Measurements from ENCODE around the gene ARHGAP24. TPM values are rescaled to one million over a fixed set of nuclear protein-coding genes. Genes with fewer than 3 reads are reported as not detected.
"Not testable (repeated sequence)": the region's sequence is repeated elsewhere in the genome, so short reads cannot be mapped to it uniquely, and the experiment has no call there.

Gene ARHGAP24
- total RNA-seq, 1 donor from 2014 or later: 124 TPM

- no peak for DNase-seq (ENCODE audit: low spot score)
Measured at GRCh38 chr4:85482010-85482738, 7.2 kb downstream of the ARHGAP24 start.

DNA sequence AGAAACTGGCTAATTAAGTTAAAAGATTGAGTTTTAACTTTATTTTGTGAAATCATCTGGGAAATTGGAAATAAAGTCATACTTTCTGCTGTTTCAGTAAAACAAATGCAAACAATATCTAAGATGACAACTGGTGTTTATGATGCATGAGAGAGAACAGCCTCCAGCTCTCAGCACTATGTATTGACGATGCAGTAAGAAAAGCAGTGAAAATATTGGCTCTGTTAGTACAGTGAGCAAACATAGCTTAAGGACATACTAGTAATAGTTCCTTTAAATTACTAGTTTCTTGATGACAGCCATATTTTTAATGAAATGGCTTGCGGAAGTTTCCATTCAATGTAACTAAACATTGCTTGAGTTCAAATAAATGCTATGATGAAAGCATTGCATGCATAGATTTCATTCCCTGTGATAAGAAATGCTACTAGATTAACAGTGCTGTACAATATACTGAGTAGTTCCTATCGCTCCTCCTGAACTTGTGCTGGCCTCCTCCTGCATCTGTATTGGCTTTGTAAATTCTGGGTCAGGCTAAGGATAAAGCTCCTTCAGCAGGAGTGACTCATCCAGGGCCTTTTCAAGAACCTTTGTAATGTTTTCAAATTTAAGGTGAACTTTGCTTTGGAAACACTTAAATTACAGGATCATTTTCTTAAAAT lies 11.6 kb downstream of the ARHGAP24 start:
- DNase-seq (ENCODE audit: low spot score): peak; percentile 84

- DNase-seq (ENCODE audit: low spot score): no peak
Measured at GRCh38 chr4:85488416-85488815, 13.5 kb downstream of the ARHGAP24 start.

DNA sequence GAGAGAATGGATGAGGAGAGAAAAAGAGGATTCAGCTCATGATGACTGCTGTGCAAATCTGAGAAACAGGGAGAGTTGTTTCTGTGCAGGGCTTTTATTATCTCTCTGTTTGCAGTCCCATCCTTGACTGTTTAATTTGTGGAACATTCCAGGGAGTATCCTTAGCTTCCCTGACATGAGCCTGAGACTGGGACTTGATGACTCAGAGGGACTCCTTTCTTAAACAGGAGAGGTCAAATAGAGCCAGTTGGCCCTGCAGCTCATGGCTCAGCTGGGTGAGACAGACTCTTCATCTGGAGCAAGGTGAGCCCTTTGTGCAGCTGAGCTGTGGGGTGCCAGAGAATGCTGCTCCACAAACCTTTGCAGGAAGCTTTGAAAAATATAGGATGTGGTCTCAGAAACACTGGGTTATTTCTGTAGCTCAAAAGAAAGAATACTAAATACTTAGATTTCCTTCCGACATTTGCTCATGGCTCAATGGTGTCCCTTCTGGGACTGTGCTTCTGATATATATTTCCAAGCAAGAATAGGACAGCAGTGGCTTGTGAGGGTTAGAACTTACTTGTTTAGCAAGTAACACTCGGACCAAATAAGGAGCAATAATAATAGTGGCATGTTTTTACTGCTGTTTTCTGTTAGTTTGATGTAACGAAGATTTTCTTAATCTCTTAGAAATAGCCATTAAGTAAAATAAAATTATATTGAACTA lies 14.5 kb downstream of the ARHGAP24 start:
- peak; percentile 53 for DNase-seq (ENCODE audit: low spot score)

DNA sequence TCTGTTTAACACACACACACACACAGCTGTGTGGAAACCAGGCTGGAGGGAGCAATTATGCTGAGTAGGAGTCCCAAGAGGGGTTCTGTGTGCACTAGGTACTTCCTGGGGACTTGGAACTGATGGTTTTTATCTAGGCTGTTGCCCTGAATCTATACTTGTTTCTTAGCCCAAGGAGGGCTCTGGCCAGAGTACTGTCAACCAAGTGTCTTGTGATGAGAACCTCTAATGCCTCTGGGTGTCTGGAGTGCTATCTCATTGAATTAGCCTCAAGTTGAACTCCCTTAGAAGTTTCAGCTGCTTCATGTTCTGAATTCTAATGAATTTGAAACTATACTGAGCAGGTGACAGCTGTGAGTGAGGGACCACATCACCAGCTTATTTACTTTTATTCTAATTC lies 16.6 kb downstream of the ARHGAP24 start:
- no peak for DNase-seq (ENCODE audit: low spot score)

- no peak for DNase-seq (ENCODE audit: low spot score)
Measured at GRCh38 chr4:85492336-85492735, 17.4 kb downstream of the ARHGAP24 start.

- DNase-seq (ENCODE audit: low spot score): no peak
Measured at GRCh38 chr4:85495621-85496020, 20.7 kb downstream of the ARHGAP24 start.

GRCh38 chr4:85496126-85496849 lies 21.3 kb downstream of the ARHGAP24 start:
- DNase-seq (ENCODE audit: low spot score): no peak

DNA sequence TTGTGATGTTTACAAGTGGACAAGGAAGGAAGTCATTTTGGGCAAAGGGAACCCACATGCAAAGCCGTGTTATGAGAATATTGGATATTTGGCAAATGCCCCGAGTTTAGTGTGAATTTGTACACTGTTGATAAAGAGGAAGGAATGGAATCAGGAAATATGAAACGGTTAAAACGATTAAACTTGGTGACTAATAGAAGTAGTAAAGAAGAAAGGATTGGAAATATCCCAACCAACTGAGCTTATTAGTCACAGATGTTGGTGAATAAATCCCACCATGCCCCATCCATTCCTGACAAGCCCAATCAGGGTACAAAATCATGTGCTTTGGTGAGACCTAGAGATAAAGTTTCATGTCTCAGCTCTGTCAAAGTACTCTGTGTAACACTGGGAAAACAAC lies 22.0 kb downstream of the ARHGAP24 start:
- no peak for DNase-seq (ENCODE audit: low spot score)

DNA sequence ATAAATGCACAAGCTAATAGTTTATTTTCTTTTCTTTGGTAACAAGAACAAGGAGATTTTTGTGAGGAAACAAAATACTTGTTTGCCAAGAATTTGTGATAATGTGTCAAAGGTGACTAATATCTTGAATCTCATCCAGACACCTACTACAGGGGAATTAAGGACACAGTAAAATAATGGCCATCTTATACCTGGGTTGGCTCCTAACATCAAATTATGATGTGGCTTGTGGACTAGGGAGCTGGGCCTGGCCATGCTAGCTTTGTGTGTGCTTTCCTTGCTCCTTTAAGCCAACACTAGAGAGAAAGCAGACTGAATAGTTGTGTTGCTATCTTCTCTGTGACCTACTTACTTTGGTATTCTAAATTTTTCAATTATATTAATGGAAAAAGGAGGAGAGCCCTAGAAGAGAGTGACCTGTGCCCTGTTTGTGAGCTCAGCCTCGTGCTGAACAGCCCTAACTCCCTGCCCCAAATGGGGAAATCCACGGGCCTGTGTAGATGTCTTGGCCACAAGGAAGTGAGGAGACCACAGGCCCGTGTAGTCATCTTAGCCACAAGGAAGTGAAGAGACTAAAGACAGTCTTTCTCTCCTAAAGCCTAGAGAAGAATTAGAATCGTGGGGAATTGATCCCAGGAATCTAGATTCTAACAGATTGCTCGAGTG lies 23.3 kb downstream of the ARHGAP24 start:
- DNase-seq (ENCODE audit: low spot score): peak; percentile 17

DNA sequence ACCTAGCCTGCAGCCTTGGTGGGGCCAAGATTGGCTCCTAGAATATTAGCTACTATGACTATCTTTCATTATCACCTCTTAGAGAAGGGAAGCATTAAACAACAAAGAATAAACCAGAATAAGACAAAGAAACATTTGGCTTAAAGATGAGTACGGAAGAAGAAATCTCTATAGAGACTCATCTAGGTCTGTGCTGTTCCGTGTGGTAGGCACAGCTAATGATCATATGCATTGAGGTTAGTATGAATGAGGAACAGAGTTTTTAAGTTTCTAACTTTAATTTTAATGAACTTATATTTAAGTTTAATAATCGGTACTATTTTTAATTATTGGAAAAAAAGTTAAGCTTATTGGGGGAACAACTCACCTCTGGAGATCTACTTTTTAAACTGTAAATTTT lies 24.6 kb downstream of the ARHGAP24 start:
- DNase-seq (ENCODE audit: low spot score): no peak

DNA sequence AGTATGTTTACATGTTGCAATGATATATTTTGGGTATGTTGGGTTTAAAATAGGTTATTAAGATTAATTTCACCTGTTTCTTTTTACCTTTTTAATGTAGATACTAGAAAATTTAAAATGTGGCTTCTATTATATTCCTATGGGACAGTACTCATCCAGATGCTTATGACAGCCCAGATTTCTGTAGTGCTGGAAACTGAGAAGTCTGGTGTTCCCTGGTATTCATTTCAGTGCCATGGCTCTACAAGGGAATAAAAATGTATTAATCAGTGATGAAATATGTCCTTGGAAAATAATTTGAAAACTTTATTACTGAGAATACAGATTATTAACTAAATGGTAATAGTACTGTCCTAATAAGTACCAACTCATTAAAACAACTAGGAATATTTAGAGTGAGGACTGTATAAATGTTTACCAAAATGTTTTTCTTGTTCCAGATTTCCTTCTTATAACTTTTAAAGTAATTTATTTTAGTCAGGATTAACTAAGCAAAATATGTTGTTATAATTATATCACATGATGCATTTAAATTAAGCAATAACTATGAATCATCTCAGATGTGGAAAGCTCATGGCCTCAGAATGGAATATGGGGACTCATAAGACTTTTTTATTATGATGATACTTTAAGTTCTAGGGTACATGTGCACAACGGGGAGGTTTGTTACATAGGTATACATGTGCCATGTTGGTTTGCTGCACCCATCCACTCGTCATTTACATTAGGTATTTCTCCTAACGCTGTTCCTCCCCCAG lies 25.3 kb downstream of the ARHGAP24 start:
- no peak for DNase-seq (ENCODE audit: low spot score)

DNA sequence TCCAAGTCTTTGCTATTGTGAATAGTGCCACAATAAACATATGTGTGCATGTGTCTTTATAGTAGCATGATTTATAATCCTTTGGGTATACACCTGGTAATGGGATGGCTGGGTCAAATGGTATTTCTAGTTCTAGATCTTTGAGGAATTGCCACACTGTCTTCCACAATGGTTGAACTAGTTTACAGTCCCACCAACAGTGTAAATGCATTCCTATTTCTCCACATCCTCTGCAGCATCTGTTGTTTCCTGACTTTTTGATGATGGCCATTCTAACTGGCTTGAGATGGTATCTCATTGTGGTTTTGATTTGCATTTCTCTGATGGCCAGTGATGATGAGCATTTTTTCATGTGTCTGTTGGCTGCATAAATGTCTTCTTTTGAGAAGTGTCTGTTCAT lies 26.2 kb downstream of the ARHGAP24 start:
- not testable (repeated sequence) for DNase-seq (ENCODE audit: low spot score)

GRCh38 chr4:85508654-85509053 lies 33.7 kb downstream of the ARHGAP24 start:
- DNase-seq (ENCODE audit: low spot score): no peak

DNA sequence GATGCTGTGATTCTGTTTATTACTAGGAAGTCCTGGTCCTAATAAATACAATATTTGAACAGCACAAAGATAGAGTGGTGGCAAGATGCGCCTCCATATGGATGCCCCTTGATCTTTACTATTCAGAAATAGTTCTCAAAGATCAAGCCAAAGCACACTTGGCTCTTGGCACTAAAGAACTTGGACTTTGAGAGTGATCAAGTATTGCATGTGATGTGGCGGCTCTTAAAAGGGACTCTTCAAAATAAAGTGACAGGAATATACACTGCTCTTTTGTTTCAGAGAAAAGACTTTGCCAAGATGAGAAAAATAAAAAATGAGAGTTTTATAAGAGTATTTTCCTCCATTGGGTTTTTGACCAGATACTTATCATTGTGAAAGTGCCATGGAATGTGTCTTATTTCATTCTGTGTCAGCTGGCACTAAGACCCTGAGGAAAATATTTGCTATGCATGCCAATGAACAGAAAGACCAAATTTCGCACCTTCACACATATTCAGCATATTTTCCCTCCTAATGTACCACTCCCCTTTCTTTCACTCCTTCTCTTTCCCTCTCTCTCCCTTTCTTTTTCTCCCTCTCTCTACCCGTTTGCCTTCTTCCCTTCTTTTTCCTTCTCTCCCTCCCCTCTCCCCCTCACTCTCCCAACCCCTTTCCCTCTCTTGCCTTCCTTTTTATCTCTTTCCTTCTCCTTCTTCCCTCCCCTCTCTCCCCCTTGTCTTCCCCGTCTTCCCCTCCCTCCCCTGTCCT lies 35.1 kb downstream of the ARHGAP24 start:
- DNase-seq (ENCODE audit: low spot score): no peak

- no peak for DNase-seq (ENCODE audit: low spot score)
Measured at GRCh38 chr4:85510632-85510984, 35.7 kb downstream of the ARHGAP24 start.

DNA sequence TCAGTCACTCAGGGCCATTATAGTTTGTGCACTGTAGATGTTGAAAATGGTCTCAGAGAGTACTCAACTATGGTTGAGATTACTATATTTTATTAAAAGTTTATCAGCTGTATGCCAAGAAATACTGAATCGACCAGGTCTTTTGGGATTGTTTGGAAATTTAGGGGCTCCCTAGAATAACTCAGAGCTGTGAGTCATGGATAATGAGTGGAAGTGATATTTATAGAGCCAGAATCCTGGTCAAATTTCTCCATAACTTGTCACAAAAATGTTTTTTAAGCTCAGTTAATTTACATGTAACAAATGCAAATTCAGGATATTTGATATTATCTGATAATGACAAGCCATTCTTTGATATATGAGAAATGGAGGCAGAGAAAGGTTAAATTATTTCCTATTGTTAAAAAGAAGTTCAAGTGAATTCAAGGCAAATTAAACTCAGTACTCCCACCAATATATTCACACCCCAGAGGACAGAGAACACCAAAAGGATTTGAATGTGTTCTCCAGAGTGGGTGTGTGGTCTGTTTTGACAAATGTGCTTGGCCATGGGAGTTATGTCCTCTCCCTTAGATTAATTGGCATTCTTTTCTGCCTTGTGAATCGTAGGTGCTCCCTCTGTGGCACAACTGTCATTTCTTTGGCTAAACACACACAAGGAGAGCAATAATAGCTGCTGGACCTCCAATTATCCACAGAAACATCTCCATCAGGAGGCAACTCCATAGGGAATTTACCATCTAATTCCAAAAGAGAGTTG lies 37.7 kb downstream of the ARHGAP24 start:
- DNase-seq (ENCODE audit: low spot score): no peak

GRCh38 chr4:85514117-85514516 lies 39.2 kb downstream of the ARHGAP24 start:
- DNase-seq (ENCODE audit: low spot score): no peak

DNA sequence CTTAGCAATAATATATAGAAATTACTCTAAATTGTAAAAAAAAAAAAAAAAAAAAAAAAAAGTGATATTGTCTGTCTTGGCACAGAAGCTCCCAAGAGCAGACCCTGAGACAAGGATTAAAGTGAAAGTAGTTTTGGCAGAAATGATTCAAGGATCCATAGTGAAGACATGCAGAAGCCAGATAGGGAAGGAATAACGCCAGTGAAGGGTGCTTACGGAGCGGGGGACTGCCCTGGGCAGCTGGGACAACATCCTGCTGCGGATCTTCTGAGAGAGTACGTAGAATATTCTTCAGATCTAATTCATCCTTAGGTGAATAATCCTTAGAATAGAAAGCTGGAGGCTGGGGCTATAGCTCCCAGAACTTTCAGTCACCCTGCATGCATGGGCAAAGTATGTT lies 39.8 kb downstream of the ARHGAP24 start:
- DNase-seq (ENCODE audit: low spot score): peak; percentile 5

All from umbilical cord (tissue), 2 donors.